GM21529 (cell line): ENCODE data around the gene MYRFL.
A peak's percentile ranks its signal among the peaks of the same experiment; 100 is the strongest.
"Not testable (repeated sequence)": the region's sequence is repeated elsewhere in the genome, so short reads cannot be mapped to it uniquely, and the experiment has no call there.

Experiments
- ATAC-seq: cut with Tn5 transposase; IDR thresholded peaks from one replicate; pipeline ENCODE4 v1.9.1; 2021; ENCODE audit not compliant: unreplicated experiment

Gene MYRFL

DNA sequence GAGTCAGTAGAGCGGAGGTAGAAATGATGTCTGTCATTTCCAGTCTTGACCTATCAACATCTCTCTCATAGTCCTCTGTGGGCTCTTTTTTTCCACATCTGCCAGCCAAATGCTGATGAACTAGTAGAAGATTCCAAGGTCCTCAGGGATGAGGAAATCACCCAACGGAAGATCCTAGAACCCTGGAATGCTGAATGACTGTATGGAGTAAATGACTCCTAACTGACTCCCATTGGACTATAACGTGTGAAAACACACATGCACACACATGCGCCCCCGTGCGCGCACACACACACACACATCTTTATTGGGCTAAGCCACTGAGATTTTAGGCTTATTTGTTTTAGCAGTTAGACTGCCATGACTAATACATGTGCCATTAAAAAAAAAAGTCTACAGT lies 159.2 kb downstream of the MYRFL start:
- no peak for ATAC-seq

DNA sequence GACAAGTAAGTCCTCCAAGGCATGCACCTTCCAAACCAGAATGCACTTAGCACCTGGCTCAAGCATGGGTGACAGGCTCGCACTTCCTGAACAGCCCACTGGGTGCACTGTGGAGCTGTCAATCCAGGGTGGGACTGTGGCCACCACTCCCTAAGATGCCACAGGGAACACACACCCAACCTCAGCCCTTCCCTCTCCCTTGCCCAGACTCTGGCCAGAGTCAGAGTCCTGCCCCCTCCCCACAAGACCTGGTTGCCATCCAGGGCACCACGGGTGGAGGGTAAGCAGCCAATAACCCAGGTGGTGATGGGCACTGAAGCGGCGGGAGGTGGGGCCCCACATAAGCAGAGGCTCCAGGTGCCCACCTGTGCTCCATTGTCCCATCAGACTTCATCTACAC lies 160.6 kb downstream of the MYRFL start:
- ATAC-seq: peak; percentile 90

DNA sequence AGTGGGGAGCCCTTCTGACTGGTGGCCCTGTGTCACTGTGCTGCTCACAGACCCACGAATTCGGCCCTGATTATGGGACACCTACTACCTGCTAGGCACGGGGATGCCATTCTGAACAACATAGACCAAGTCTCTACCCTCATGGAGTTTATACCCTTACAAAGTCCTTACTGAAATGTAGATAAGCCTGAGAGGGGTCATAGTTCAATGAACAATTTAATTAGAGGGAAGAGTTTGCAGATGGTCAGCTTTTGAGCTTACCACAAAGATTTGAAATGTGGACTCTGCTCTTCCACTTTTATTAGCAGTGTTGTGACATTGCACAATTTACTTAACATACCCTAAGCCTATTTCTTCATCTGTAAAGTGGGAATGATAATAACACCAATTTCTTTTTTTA lies 161.1 kb downstream of the MYRFL start:
- ATAC-seq: no peak

DNA sequence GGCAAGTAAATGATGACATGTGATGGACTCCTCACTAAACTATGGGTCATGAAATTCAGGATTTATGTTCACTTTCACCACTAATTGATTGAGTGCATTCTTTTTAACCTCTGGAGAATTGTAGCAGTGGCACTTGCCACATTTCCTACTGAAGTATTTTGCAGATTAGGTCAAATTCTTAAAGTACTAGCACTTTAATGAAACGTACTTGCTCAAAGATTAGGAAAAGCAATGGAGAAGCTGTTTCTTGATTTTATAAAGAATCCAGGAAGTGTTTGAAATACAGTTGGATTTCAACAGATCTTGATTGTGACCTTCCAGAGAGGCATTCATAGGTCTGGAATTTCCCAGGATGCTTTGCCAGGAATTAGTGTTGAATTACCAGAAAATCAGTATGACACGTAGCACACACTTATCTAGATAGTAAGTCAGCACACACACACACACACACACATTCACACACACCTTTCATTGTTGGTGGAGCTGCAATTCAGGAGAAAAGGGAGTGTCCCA lies 162.6 kb downstream of the MYRFL start:
- ATAC-seq: no peak

DNA sequence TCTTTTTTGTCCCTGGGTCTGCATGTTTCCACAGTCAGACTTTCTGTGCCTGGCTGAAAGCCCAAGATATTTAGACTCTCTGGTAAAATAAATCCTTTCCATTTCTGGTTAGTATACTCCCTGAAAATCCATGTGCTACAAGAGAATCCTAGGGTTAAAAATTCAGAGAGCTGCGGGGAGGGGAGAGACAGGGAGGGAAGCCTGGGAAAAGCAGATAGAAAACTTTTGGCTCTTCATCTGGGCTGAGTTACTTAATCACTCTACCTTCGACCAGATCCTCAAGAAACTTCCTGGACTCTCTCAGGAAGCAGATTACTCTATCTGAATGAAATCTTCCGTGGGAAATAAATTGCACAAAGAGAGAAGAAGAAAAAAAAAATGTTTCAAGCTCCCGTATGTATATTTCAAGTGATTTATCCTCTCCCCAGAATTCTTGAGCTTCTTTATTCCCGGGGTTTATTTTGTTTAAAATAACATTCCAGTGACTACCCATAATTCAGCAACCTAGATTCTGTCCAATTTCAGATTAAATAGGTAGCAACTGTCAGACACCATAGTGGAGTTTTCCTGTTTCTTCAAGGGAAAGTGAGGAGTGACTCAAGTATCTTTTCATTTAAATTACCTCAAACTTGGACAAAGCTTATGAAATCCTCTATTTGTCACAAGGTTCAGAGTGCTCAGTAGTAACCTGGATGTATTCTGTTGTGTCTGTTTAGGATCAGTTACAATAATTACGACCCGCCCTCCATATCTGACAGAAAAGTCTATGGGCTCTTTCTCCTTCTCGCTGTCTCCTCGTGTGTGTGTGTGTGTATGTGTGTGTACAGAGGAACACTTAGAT lies 163.7 kb downstream of the MYRFL start:
- no peak for ATAC-seq

DNA sequence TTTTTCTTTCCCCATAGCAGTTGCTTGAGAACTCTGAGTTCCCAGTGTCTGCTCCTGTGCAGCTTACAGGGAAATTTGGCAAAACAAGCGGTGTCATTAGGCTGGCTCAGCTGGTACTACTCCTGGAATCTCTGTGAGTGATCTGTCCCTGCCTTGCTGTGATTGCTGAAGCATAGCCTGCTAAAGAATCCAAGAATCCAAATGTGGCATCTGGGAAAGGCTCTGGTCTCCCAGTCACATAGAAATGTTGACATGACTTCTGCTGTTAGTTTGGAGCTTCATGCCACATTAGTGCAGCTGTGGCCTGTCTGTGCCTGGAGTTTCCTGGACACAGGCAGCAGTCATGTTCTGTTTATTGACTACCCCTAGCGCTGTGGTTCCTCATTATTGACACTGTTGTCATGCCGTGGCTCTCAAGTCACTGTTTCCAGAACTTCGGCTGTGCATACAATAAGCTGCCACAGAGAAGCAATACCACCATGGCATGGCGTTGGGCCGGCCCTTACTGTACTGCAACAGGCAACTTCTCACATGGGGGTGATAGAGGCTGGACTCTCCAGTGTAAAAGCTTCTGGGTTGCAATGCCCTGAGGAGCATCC lies 166.8 kb downstream of the MYRFL start:
- ATAC-seq: no peak

DNA sequence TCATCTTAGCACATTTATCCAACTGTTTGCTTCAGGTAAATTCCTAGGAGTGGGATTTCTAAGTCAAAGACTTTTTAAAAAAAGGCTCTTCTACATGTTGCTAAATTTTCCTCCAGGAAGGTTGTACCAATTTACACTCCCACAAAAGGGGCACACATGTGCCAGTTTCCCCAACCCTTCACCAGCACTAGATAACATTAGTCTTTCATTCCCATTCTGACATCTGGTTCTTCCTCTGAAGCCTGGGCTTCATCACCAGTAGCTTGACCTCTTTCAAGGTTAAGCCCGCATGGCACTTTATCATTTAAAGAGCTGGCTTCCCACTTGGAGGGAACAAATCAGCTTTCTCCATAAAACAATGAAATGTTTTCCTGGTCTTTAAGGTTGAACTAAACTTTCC lies 168.4 kb downstream of the MYRFL start:
- ATAC-seq: no peak

DNA sequence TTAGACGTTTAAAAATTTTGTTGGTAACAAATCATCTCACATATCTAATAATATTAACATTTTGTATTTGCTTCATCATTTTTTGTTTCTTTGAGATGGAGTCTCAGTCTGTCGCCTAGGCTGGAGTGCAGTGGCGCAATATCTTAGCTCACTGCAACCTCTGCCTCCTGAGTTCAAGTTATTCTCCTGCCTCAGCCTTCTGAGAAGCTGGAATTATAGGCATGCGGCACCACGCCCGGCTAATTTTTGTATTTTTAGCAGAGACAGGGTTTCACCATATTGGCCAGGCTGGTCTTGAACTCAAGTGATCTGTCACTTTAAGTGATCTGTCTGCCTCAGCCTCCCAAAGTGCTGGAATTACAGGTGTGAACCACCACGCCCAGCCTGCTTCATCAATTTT lies 169.1 kb downstream of the MYRFL start:
- ATAC-seq: not testable (repeated sequence)

DNA sequence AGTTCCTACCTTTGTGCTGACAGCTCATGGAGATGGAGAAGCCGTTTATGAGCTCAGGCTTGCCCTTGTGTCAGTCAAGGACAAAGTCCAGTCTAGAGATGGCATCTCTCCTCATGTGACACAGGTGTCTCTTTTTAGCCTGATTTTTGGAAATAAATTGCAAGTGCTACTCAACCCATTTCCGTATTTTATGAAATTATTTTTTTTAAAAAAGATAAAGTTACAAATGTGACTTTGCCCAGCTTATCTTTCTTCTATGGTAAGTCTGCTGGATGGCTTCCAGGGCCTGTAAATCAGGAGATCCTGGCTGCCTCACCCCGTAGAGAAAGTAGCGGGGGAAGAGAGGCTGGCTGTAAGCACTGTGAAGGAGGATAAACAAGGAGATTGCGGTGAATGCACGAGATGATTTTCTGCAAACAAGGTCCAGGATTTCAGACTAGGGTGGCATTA lies 169.7 kb downstream of the MYRFL start:
- ATAC-seq: no peak

DNA sequence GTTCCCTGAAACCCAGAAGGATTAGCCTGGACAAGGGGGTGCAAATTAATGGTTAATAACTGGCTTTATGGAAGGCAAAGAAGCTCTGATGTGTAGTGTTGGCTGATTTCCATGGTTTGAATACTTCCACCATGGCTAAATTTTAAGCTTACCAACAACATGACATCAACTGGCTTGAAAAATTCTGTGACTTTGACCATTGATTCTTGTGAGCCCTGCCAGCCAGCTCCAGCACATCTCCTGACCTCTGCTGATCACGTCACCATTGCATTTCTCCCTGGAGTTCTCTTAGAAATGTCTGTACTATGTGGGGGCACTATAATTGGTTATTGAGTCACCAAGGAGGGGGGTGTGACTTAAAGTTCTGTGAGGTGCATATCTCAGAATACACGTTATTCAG lies 171.2 kb downstream of the MYRFL start:
- no peak for ATAC-seq

DNA sequence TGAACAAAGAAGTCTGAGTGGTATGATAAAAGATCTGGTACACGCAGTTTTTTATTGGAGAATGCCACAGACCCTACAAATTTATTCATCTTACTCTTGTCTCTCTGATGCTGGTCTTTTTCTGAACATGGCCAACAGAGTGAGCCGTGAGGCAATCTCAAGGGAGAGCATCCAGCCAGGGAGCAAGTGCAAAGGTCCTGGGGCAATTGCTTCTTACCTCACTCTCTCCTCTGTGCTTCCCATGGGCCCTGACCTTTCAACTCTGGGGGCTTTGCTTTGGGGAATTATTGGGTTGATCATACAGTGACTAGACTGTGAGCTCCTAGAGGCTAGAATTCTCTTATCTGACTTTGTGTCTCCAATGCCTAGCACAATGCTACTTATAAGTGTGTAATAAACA lies 171.7 kb downstream of the MYRFL start:
- no peak for ATAC-seq

DNA sequence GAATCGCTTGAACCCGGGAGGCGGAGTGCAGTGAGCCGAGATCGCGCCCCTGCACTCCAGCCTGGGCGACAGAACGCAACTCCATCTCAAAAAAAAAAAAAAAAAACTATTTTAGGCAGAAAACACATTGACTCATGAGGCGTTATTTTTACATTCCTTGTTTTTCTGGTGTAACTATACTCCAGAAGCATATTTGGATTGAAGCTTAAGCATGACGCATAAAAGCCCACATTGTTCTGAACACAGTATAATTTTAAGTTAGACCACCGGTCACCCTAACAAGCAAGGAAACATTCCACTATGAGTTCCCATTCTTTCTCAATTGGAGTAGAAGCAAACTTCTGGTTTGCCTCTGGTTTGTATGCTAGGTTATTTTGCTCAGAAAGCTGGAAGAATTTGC lies 173.0 kb downstream of the MYRFL start:
- ATAC-seq: no peak

DNA sequence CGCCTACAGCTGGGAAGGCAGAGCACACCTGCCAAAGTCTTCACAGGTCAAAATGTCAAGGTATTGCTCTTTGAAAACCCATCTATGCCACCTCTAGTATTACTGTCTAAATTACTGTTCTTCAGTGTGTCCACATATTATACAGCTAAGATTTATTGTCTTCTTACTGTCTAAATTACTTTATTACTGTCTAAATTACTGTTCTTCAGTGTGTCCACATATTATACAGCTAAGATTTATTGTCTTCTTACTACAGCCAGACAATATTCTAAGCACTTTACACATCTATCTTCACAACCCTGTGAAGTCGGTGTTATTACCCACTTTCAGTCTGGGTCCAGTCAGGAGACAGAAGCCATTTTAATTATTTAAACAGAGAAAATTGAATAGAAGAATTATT lies 173.9 kb downstream of the MYRFL start:
- no peak for ATAC-seq

DNA sequence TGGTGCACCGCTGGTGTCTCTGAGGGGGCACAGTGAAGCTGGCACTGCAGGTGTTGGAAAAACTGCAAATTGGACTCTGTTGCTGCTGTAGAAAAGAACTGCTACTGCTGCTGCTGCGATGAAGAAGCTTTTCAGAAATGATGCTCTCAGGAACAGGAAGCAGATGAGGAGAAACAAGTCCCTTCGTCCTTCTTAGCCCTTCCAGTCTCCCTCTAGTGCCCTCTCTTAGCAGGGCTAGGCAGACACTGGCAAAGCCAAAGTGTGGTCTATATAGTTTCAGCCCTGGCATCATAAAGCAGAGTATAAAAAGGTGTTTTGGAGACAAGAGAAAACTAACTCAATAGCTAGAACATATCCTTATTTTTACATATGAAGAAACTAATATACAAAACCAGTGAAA lies 174.5 kb downstream of the MYRFL start:
- no peak for ATAC-seq

DNA sequence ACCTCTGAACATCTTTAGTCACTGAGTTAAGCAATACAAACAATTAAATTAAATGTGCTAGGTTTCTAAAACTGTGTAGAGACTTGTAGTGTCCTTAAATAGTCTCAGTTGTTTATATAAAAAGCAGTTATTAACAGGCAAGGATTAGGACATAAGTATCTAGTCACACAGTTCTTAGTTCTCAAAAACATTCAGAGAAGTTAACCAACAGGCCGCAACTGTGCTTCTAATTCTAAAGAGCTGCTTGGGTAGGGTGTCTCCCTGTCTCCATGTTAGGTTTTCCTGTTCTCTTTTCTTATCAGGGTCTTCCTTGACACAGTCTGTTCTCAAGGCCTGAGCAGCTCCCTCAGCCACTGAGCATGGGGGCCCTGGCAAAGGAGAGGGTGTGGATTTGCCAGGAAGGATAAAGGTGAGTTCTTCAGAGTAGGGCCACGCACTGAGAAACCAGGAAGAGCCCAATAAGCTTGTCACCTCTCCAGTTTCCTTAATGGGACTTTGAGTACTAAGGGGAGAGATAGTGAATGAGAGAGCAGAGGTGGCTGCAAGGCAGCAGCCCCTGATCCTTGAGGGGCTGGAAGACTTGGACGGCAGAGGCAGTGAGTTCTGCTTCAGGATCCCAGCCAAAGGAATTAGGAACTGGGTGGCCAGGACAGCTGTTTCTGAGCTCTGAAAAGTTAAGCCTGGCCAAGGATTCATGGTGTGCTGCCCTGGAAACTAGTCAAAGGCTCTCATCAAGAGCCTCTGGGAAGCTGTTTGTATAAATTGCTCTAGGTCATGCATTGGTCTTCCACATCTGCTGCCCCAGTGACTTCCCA lies 177.3 kb downstream of the MYRFL start:
- no peak for ATAC-seq

DNA sequence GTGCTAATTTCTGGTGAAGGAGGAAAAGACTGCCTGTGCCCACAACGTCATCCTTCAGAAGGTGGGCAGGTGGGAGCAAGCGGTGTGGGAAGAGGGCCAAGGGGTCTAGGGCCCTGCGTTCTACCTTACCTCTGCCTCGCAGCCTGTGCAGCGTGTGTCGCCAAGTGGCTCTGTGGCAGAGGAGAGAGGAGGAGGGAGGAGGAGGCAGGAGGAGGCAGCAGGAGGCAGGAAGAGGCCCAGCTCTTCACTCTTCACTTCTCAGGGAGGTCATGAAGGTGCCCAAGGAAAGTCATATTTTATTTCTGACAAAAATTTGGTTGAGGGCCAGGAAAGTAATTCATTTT lies 177.9 kb downstream of the MYRFL start:
- ATAC-seq: no peak

DNA sequence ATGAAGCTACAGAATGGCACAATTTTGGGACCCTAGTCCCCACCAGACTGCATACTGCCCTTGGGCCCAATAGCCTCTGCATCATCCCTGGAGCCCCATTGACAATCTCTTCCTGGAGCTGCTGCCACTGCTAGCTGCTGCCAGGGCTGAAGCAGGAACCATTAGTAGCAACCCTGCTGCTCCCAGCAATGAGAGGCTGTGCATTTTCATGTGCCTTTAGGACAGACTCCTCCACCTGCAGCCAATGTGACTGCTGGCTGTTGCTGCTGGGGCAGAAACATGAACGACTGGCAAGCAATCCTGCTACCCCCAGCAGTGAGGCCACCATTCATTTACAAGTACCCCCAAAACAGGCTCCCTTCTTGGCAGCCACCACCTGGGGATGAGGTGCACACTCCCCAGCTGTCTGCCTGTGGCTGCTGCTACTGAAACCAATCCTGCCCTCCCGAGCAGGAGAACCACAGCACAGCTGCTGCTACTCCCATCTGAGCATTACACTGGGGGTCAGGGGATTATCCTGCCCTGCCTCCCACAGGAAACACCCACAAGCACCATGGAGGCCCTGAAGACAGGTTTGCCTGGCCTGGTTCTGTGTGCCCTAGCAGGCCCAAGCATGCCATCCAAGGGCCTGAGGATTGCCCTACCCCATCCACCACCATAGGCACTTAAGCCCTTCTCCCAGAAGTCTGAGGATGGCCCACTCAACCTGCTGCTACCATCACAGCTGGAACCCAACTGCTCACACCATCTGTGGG lies 181.0 kb downstream of the MYRFL start:
- ATAC-seq: no peak

DNA sequence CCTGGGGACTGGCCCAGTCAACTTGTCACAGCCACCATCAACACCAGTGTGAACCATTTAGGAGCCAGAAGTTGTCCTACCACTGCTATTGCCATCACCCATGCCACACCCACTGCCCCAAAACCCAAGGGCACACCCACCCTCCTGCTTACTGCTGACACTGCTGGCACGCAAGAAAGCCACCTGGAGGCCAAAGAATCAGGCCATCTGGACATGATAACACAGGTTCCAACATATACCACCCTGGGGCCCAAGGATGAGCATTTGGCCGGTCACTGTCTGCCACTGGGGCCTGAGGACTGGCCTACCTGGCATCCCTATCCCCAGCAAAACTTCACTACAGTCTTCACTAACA lies 181.6 kb downstream of the MYRFL start:
- ATAC-seq: no peak

DNA sequence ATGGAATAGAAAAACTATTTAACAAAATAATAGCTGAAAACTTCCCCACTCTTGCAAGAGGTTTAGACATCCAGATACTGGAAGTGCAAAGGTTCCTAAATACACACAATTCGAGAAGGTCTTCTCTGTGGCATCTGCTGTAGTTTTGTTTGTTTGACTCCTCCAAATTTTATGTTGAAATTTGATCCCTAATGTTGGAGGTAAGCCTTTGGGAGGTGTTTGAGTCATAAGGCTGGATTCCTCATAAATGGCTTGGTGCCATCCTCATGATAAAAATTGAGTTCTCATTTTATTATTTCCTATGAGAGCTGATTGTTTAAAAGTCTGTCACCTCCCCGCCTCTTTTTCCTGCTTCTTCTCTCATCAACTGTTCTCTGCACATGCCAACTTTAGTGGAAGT lies 182.7 kb downstream of the MYRFL start:
- ATAC-seq: no peak
